Activated CD8-positive, alpha-beta T cell treated with anti-CD3 and anti-CD28 coated beads for 36 hours (primary cell): Measurements from ENCODE around the gene UQCC2. TPM values are rescaled to one million over a fixed set of nuclear protein-coding genes. Genes with fewer than 3 reads are reported as not detected.

ENCODE experiments used
- ATAC-seq: fragments of 200-7000 bp; cut with Tn5 transposase; one replicate; pipeline ENCODE4 v1.10.0; 2021; ENCODE audit warnings: mild to moderate bottlenecking, moderate library complexity
- CTCF ChIA-PET: fragments of 350-600 bp; sonication (Branson Sonifier 250); formaldehyde crosslinking; loops from one replicate; lab custom pipeline; 2021; ENCODE audit warnings: antibody characterized with exemption; lab: Charles Lee
- POLR2A ChIA-PET: fragments of 350-600 bp; sonication (Branson Sonifier 250); formaldehyde crosslinking; loops from one replicate; lab custom pipeline; 2021; ENCODE audit warnings: antibody characterized with exemption; lab: Charles Lee
- DNase-seq: peaks from one replicate; pipeline ENCODE4 v3.0.0-alpha.2; 2020
- H3K27ac Mint-ChIP-seq: one replicate; pipeline ENCODE4 v1.8.0; 2021; ENCODE audit warnings: mild to moderate bottlenecking, mixed read lengths
- H3K27me3 Mint-ChIP-seq: one replicate; pipeline ENCODE4 v1.8.0; 2021; ENCODE audit warnings: mixed read lengths
- H3K36me3 Mint-ChIP-seq: one replicate; pipeline ENCODE4 v1.8.0; 2021; ENCODE audit warnings: low read depth, mixed read lengths
- H3K4me1 Mint-ChIP-seq: one replicate; pipeline ENCODE4 v1.8.0; 2021; ENCODE audit warnings: low read depth, mixed read lengths
- H3K4me3 Mint-ChIP-seq: one replicate; pipeline ENCODE4 v1.8.0; 2021; ENCODE audit warnings: mild to moderate bottlenecking, moderate library complexity, mixed read lengths
- H3K9me3 Mint-ChIP-seq: one replicate; pipeline ENCODE4 v1.8.0; 2021; ENCODE audit warnings: mixed read lengths
- CTCF ChIP-seq: fragments of 200-600 bp; IDR thresholded peaks from one replicate; pipeline ENCODE4 v1.8.0; 2022; ENCODE audit warnings: antibody characterized with exemption, mild to moderate bottlenecking
- intact Hi-C: fragments of 100-400 bp; cut with micrococcal nuclease; formaldehyde crosslinking; loops from one replicate; pipeline ENCODE4 v1.10.0; 2022
- total RNA-seq, 2 experiments: library from RNA; stranded (reverse); gene quantifications; one replicate each; pipeline ENCODE4 v1.2.3, GENCODE V29; 2021

UQCC2 gene
- total RNA-seq, 2 experiments from 2014 or later = 127 to 128 TPM

GRCh38 chr6:33735216-33735615 is 23.7 kb upstream of the UQCC2 start:
- H3K4me1 Mint-ChIP-seq = no peaks in the 10 kb centered on the region
- intact Hi-C loops = no loop called here
- no peak for TF ChIP-seq CTCF
- H3K4me3 Mint-ChIP-seq = no peak overlapping the region
- H3K36me3 Mint-ChIP-seq = no peaks in the 10 kb centered on the region
- DNase-seq (no peak), ATAC-seq (no peak)
- CTCF ChIA-PET = interaction anchor here (2.5 kb wide), 1 partner anchor 9 kb away, joined by 14 read pairs; no protein-coding TSS in a partner anchor
- no peaks in the 10 kb centered on the region for H3K9me3 Mint-ChIP-seq
- H3K27me3 Mint-ChIP-seq = no peaks in the 10 kb centered on the region
- POLR2A ChIA-PET = no interaction called here
- H3K27ac Mint-ChIP-seq = no peak overlapping the region

- H3K4me1 Mint-ChIP-seq = no peaks in the 10 kb centered on the region
- no peaks in the 10 kb centered on the region for H3K36me3 Mint-ChIP-seq
- intact Hi-C loops = no loop called here
- H3K9me3 Mint-ChIP-seq = no peaks in the 10 kb centered on the region
- no peaks in the 10 kb centered on the region for H3K27me3 Mint-ChIP-seq
- no peak overlapping the region for H3K4me3 Mint-ChIP-seq
- no peak for TF ChIP-seq CTCF
- H3K27ac Mint-ChIP-seq = no peak overlapping the region
- POLR2A ChIA-PET = no interaction called here
- CTCF ChIA-PET = no interaction called here
- ATAC-seq (no peak), DNase-seq (no peak)
Observed at GRCh38 chr6:33733709-33734007, 22.2 kb upstream of the UQCC2 start.

- intact Hi-C loops = no loop called here
- POLR2A ChIA-PET = interaction anchor here (0.6 kb wide), 1 partner anchor 184 kb away, joined by 4 read pairs; no protein-coding TSS in a partner anchor
- H3K36me3 Mint-ChIP-seq = no peaks in the 10 kb centered on the region
- H3K27ac Mint-ChIP-seq = no peak overlapping the region
- no peak overlapping the region for H3K4me3 Mint-ChIP-seq
- H3K4me1 Mint-ChIP-seq = no peaks in the 10 kb centered on the region
- no peaks in the 10 kb centered on the region for H3K27me3 Mint-ChIP-seq
- ATAC-seq (no peak), DNase-seq (no peak)
- CTCF ChIA-PET = interaction anchor here (1.3 kb wide), 1 partner anchor 37 kb away, joined by 3 read pairs; no protein-coding TSS in a partner anchor
- no peaks in the 10 kb centered on the region for H3K9me3 Mint-ChIP-seq
- TF ChIP-seq CTCF = no peak
Observed at GRCh38 chr6:33732817-33733708, 21.6 kb upstream of the UQCC2 start.

GRCh38 chr6:33732385-33732784 is 20.9 kb upstream of the UQCC2 start:
- no peak for TF ChIP-seq CTCF
- DNase-seq (no peak), ATAC-seq (no peak)
- no peaks in the 10 kb centered on the region for H3K27me3 Mint-ChIP-seq
- H3K36me3 Mint-ChIP-seq = no peaks in the 10 kb centered on the region
- ChIA-PET CTCF (interaction anchor here (1.3 kb wide), 1 partner anchor 37 kb away, joined by 3 read pairs; no protein-coding TSS in a partner anchor), POLR2A (interaction anchor here (0.6 kb wide), 1 partner anchor 183 kb away, joined by 4 read pairs; no protein-coding TSS in a partner anchor)
- intact Hi-C loops = no loop called here
- no peak overlapping the region for H3K27ac Mint-ChIP-seq
- H3K9me3 Mint-ChIP-seq = no peaks in the 10 kb centered on the region
- H3K4me3 Mint-ChIP-seq = no peak overlapping the region
- H3K4me1 Mint-ChIP-seq = no peaks in the 10 kb centered on the region

GRCh38 chr6:33731751-33732282 is 20.3 kb upstream of the UQCC2 start:
- no peaks in the 10 kb centered on the region for H3K9me3 Mint-ChIP-seq
- TF ChIP-seq CTCF = no peak
- ATAC-seq (no peak), DNase-seq (no peak)
- H3K4me1 Mint-ChIP-seq = no peaks in the 10 kb centered on the region
- no peak overlapping the region for H3K4me3 Mint-ChIP-seq
- H3K27me3 Mint-ChIP-seq = no peaks in the 10 kb centered on the region
- no peak overlapping the region for H3K27ac Mint-ChIP-seq
- no peaks in the 10 kb centered on the region for H3K36me3 Mint-ChIP-seq
- CTCF ChIA-PET = interaction anchor here (1.3 kb wide), 2 partner anchors 13 to 38 kb away, joined by 3 read pairs; no protein-coding TSS in a partner anchor
- POLR2A ChIA-PET = no interaction called here
- intact Hi-C loops = no loop called here
